ENCODE results near the gene EXOC6.

GRCh38 chr10:93072713-93073538, 224.6 kb downstream of the EXOC6 start:
- TF ChIP-seq, protein P1, sequence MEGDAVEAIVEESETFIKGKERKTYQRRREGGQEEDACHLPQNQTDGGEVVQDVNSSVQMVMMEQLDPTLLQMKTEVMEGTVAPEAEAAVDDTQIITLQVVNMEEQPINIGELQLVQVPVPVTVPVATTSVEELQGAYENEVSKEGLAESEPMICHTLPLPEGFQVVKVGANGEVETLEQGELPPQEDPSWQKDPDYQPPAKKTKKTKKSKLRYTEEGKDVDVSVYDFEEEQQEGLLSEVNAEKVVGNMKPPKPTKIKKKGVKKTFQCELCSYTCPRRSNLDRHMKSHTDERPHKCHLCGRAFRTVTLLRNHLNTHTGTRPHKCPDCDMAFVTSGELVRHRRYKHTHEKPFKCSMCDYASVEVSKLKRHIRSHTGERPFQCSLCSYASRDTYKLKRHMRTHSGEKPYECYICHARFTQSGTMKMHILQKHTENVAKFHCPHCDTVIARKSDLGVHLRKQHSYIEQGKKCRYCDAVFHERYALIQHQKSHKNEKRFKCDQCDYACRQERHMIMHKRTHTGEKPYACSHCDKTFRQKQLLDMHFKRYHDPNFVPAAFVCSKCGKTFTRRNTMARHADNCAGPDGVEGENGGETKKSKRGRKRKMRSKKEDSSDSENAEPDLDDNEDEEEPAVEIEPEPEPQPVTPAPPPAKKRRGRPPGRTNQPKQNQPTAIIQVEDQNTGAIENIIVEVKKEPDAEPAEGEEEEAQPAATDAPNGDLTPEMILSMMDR (IDR thresholded peaks at IDR 0.05): no peak
- TF ChIP-seq POLR2A (IDR thresholded peaks at IDR 0.05): no peak
